Measurements from ENCODE around the gene TWF2.

TWF2 gene

DNA sequence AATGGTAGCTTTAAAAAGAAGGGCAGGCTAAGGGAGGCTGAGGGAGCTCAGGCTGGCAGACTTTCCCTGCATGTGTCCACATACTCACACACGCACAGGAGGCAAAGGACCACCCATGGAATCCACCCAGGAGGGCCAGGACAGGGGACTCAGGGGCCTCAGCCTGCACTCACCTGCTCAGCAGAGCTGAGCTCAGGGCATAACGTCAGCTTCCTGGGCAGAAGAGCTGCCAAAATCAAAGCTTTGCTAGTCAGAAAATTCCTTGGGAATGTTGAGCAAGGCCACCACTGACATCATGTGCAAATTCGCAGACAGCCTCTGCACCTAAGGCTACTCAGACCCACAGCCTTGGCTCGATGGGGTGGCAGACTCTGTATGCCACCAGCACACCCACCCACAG lies 57.4 kb downstream of the TWF2 start:
- H3K27ac ChIP-seq (replicated peaks) = no peak overlapping the region
- H3K4me3 ChIP-seq (replicated peaks; ENCODE audit: insufficient read depth, low read length) = no peak overlapping the region
- no peaks in the 10 kb centered on the region for H3K27me3 ChIP-seq (ENCODE audit: insufficient read depth, poor library complexity, severe bottlenecking)
- DNase-seq (ENCODE audit: low read depth in 1 of 2, low spot score in 1 of 2) = no peak
- no peak for TF ChIP-seq POLR2AphosphoS5 (IDR thresholded peaks at IDR 0.05; ENCODE audit: low read depth)
- no peak for TF ChIP-seq GABPA (IDR thresholded peaks at IDR 0.05; ENCODE audit: low read depth)
- TF ChIP-seq, protein P1, sequence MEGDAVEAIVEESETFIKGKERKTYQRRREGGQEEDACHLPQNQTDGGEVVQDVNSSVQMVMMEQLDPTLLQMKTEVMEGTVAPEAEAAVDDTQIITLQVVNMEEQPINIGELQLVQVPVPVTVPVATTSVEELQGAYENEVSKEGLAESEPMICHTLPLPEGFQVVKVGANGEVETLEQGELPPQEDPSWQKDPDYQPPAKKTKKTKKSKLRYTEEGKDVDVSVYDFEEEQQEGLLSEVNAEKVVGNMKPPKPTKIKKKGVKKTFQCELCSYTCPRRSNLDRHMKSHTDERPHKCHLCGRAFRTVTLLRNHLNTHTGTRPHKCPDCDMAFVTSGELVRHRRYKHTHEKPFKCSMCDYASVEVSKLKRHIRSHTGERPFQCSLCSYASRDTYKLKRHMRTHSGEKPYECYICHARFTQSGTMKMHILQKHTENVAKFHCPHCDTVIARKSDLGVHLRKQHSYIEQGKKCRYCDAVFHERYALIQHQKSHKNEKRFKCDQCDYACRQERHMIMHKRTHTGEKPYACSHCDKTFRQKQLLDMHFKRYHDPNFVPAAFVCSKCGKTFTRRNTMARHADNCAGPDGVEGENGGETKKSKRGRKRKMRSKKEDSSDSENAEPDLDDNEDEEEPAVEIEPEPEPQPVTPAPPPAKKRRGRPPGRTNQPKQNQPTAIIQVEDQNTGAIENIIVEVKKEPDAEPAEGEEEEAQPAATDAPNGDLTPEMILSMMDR (IDR thresholded peaks at IDR 0.05; ENCODE audit: insufficient read depth, low read length) = no peak
- no peak for TF ChIP-seq SPI1 (IDR thresholded peaks at IDR 0.05; ENCODE audit: borderline replicate concordance, low read depth)
- TF ChIP-seq, protein P2, sequence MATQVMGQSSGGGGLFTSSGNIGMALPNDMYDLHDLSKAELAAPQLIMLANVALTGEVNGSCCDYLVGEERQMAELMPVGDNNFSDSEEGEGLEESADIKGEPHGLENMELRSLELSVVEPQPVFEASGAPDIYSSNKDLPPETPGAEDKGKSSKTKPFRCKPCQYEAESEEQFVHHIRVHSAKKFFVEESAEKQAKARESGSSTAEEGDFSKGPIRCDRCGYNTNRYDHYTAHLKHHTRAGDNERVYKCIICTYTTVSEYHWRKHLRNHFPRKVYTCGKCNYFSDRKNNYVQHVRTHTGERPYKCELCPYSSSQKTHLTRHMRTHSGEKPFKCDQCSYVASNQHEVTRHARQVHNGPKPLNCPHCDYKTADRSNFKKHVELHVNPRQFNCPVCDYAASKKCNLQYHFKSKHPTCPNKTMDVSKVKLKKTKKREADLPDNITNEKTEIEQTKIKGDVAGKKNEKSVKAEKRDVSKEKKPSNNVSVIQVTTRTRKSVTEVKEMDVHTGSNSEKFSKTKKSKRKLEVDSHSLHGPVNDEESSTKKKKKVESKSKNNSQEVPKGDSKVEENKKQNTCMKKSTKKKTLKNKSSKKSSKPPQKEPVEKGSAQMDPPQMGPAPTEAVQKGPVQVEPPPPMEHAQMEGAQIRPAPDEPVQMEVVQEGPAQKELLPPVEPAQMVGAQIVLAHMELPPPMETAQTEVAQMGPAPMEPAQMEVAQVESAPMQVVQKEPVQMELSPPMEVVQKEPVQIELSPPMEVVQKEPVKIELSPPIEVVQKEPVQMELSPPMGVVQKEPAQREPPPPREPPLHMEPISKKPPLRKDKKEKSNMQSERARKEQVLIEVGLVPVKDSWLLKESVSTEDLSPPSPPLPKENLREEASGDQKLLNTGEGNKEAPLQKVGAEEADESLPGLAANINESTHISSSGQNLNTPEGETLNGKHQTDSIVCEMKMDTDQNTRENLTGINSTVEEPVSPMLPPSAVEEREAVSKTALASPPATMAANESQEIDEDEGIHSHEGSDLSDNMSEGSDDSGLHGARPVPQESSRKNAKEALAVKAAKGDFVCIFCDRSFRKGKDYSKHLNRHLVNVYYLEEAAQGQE (IDR thresholded peaks at IDR 0.05; ENCODE audit: insufficient replicate concordance, low read depth) = no peak

Small RNA genes lying within 50 kb of the gene (microRNA-seq; reads per million reads assigned to microRNA genes)
- 639 reads per million, percentile 84 among the genes with 10 or more reads in this experiment for gene MIRLET7G
